GM12878 (cell line): ENCODE measurements around the gene HAUS1. TPM values are rescaled to one million over a fixed set of nuclear protein-coding genes. Genes with fewer than 3 reads are reported as not detected.

Experiments used
- ATF7 ChIP-seq: fragments of 450-650 bp; IDR thresholded peaks from 2 replicates; pipeline ENCODE4 v1.6.1; 2016; ENCODE audit warnings: low read depth, mild to moderate bottlenecking
- ETV6 ChIP-seq, 2 experiments: fragments of 450-650 bp in 1 of 2; IDR thresholded peaks in 1 of 2; conservative IDR thresholded peaks in 1 of 2; 2 replicates each; pipeline ENCODE4 v1.6.1; 2014; ENCODE audit warnings: antibody characterized with exemption in 1 of 2, borderline replicate concordance in 1 of 2, low read depth in 1 of 2, mild to moderate bottlenecking in 1 of 2, moderate library complexity in 1 of 2
- HDGF ChIP-seq: fragments of 450-650 bp; IDR thresholded peaks from 2 replicates; pipeline ENCODE4 v1.6.1; 2016; ENCODE audit warnings: antibody characterized with exemption
- LARP7 ChIP-seq: fragments of 450-650 bp; IDR thresholded peaks from 2 replicates; pipeline ENCODE4 v1.6.1; 2017; ENCODE audit warnings: mild to moderate bottlenecking
- MEF2A ChIP-seq: IDR thresholded peaks from 2 replicates; pipeline ENCODE4 v1.6.1; 2011; ENCODE audit warnings: low read depth, mild to moderate bottlenecking, low read length, moderate library complexity; ENCODE audit not compliant: insufficient read depth
- MTA2 ChIP-seq: fragments of 450-650 bp; IDR thresholded peaks from 2 replicates; pipeline ENCODE4 v1.6.1; 2016; ENCODE audit warnings: low read depth, mild to moderate bottlenecking, moderate library complexity
- MYC ChIP-seq: IDR thresholded peaks from 2 replicates; pipeline ENCODE4 v1.6.1; 2011; ENCODE audit warnings: mild to moderate bottlenecking, low read length, moderate library complexity, inconsistent platforms; ENCODE audit not compliant: insufficient read depth, insufficient replicate concordance, insufficient read length, severe bottlenecking
- PAX5 ChIP-seq: IDR thresholded peaks from 2 replicates; pipeline ENCODE4 v1.6.1; 2011; ENCODE audit warnings: low read depth, low read length, borderline replicate concordance
- RCOR1 ChIP-seq: conservative IDR thresholded peaks from 2 replicates; pipeline ENCODE4 v1.6.1; 2012; ENCODE audit warnings: low read depth, low read length, improper control_type of control experiment
- SP1 ChIP-seq: IDR thresholded peaks from one replicate; pipeline ENCODE4 v1.6.1; 2011; ENCODE audit warnings: low read depth, low read length
- TCF12 ChIP-seq: IDR thresholded peaks from 2 replicates; pipeline ENCODE4 v1.6.1; 2011; ENCODE audit warnings: low read depth, mild to moderate bottlenecking, low read length
- ZZZ3 ChIP-seq: IDR thresholded peaks from 2 replicates; pipeline ENCODE4 v1.6.1; 2011; ENCODE audit warnings: low read depth; ENCODE audit not compliant: control insufficient read depth, insufficient read length
- polyA plus RNA-seq, 11 experiments: library from polyadenylated mRNA; depleted of rRNA in 4 of 11; unstranded in 6 of 11; stranded (reverse) in 5 of 11; fragments of >200 nt; fragmentation: Nextera tagmentation in 4 of 11; fragmentation: Illumina TruSeq in 1 of 11; extraction: Ambion mirVana in 4 of 11; extraction: Trizol in 1 of 11; gene quantifications; 1 replicate in 1 of 11; 2 replicates in 10 of 11; pipeline versions ENCODE4 v1.2.1 to v1.2.3, GENCODE V29; 2011 to 2016; ENCODE audit warnings: inconsistent platforms in 2 of 11, missing spikeins in 2 of 11, low read depth in 1 of 11
- total RNA-seq, 4 experiments: library from RNA; depleted of rRNA in 3 of 4; stranded (reverse); fragments of >200 nt in 3 of 4; fragmentation: Illumina TruSeq in 1 of 4; extraction: Trizol in 1 of 4; gene quantifications; 2 replicates each; pipeline versions ENCODE4 v1.2.1 to v1.2.3, GENCODE V29; 2013 to 2021
- TF ChIP-seq, protein P1 (sequence below): IDR thresholded peaks from 2 replicates; pipeline ENCODE4 v1.6.1; 2012; ENCODE audit warnings: mild to moderate bottlenecking, low read depth, low read length
- TF ChIP-seq, protein P2 (sequence below): fragments of 450-650 bp; IDR thresholded peaks from 2 replicates; pipeline ENCODE4 v1.6.1; 2017; ENCODE audit warnings: antibody characterized with exemption, mild to moderate bottlenecking, moderate library complexity
- TF ChIP-seq, protein P3 (sequence below): fragments of 450-650 bp; IDR thresholded peaks from 2 replicates; pipeline ENCODE4 v1.6.1; 2017; ENCODE audit warnings: mild to moderate bottlenecking, low read depth, inconsistent platforms; ENCODE audit not compliant: poor library complexity, severe bottlenecking
- TF ChIP-seq, protein P4 (sequence below): fragments of 450-650 bp; IDR thresholded peaks from 2 replicates; pipeline ENCODE4 v1.6.1; 2018; ENCODE audit warnings: mild to moderate bottlenecking, low read depth, moderate library complexity; ENCODE audit not compliant: partially characterized antibody

The HAUS1 gene
- total and polyA plus RNA-seq, 10 of the 15 experiments (the other 5 are each of a cell fraction or from before 2014, with no cell fraction given), result 41.2 to 182 (median 91.9) TPM

DNA sequence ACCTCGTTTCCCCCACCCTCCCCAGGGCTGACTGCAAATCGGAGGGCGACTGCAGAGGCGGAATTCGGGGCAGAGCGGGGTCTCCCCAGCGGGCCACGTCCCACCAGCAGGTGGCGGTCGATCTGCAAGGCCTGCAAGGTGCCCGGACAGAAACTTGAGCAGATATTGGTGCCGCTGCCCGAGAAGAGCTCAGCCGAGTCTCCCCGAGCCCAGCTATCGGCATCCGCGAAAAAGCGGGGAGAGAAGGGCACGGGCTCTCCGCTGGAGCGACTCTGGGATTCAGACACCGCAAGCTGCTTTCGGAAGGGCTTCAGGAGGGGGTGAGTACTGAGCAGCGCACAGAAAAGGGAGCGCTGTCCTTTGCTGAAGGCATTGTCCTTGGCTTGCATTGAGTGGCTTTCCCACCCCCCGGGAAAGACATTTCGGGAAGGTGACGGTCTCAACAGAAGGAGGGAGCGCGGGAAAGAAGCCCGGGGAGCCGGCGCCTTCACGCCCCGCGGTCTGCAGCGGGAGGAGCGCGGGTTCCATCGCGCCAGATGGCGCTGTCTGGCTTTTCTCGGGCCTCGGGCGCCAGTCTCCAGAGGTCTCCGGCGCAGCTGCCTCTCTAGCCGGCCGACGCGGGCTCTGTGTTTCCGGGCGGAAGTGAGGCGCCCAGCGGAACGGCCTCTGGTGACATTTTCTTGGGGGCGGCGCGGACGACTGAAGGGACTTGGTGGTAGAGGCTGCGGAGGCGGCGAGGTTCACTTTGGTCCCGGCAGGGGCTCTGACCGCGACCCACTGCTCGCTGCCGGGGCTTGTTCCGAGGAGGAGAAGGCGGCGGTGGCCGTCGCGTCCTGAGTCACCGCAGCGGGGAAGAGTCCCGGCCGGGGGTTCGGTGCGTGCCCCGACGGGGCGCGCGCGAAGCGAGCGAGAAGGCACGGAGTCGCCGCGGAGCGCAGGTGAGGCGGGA is 69.5 kb downstream of the HAUS1 start (continued):
- TF ChIP-seq, protein P1, sequence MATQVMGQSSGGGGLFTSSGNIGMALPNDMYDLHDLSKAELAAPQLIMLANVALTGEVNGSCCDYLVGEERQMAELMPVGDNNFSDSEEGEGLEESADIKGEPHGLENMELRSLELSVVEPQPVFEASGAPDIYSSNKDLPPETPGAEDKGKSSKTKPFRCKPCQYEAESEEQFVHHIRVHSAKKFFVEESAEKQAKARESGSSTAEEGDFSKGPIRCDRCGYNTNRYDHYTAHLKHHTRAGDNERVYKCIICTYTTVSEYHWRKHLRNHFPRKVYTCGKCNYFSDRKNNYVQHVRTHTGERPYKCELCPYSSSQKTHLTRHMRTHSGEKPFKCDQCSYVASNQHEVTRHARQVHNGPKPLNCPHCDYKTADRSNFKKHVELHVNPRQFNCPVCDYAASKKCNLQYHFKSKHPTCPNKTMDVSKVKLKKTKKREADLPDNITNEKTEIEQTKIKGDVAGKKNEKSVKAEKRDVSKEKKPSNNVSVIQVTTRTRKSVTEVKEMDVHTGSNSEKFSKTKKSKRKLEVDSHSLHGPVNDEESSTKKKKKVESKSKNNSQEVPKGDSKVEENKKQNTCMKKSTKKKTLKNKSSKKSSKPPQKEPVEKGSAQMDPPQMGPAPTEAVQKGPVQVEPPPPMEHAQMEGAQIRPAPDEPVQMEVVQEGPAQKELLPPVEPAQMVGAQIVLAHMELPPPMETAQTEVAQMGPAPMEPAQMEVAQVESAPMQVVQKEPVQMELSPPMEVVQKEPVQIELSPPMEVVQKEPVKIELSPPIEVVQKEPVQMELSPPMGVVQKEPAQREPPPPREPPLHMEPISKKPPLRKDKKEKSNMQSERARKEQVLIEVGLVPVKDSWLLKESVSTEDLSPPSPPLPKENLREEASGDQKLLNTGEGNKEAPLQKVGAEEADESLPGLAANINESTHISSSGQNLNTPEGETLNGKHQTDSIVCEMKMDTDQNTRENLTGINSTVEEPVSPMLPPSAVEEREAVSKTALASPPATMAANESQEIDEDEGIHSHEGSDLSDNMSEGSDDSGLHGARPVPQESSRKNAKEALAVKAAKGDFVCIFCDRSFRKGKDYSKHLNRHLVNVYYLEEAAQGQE, result peak; percentile 42; the same call in 1 of the 2 replicates
- TF ChIP-seq, protein P2, sequence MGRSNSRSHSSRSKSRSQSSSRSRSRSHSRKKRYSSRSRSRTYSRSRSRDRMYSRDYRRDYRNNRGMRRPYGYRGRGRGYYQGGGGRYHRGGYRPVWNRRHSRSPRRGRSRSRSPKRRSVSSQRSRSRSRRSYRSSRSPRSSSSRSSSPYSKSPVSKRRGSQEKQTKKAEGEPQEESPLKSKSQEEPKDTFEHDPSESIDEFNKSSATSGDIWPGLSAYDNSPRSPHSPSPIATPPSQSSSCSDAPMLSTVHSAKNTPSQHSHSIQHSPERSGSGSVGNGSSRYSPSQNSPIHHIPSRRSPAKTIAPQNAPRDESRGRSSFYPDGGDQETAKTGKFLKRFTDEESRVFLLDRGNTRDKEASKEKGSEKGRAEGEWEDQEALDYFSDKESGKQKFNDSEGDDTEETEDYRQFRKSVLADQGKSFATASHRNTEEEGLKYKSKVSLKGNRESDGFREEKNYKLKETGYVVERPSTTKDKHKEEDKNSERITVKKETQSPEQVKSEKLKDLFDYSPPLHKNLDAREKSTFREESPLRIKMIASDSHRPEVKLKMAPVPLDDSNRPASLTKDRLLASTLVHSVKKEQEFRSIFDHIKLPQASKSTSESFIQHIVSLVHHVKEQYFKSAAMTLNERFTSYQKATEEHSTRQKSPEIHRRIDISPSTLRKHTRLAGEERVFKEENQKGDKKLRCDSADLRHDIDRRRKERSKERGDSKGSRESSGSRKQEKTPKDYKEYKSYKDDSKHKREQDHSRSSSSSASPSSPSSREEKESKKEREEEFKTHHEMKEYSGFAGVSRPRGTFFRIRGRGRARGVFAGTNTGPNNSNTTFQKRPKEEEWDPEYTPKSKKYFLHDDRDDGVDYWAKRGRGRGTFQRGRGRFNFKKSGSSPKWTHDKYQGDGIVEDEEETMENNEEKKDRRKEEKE, result no peak
- peak in 1 of 2 experiments; percentile 85; a peak in 2 of 4 replicates for TF ChIP-seq ETV6 (conservative IDR thresholded peaks at IDR 0.05 in 1 of 2, IDR thresholded peaks at IDR 0.05 in 1 of 2; ENCODE audit: borderline replicate concordance in 1 of 2, low read depth in 1 of 2)
- peak; percentile 66 for TF ChIP-seq SP1
- no peak for TF ChIP-seq ZZZ3
- TF ChIP-seq MEF2A, result peak; percentile 82
- TF ChIP-seq, protein P3, sequence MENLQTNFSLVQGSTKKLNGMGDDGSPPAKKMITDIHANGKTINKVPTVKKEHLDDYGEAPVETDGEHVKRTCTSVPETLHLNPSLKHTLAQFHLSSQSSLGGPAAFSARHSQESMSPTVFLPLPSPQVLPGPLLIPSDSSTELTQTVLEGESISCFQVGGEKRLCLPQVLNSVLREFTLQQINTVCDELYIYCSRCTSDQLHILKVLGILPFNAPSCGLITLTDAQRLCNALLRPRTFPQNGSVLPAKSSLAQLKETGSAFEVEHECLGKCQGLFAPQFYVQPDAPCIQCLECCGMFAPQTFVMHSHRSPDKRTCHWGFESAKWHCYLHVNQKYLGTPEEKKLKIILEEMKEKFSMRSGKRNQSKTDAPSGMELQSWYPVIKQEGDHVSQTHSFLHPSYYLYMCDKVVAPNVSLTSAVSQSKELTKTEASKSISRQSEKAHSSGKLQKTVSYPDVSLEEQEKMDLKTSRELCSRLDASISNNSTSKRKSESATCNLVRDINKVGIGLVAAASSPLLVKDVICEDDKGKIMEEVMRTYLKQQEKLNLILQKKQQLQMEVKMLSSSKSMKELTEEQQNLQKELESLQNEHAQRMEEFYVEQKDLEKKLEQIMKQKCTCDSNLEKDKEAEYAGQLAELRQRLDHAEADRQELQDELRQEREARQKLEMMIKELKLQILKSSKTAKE, result peak; percentile 38
- peak; percentile 51; the same call in 1 of the 2 replicates for TF ChIP-seq ATF7
- TF ChIP-seq HDGF, result 0 out of 2 replicates have a peak, but pooled peaks have one; percentile 46
- TF ChIP-seq LARP7, result no peak; the same call in none of the 2 replicates
- TF ChIP-seq RCOR1, result no peak
- peak; percentile 68 for TF ChIP-seq TCF12
- TF ChIP-seq, protein P4, sequence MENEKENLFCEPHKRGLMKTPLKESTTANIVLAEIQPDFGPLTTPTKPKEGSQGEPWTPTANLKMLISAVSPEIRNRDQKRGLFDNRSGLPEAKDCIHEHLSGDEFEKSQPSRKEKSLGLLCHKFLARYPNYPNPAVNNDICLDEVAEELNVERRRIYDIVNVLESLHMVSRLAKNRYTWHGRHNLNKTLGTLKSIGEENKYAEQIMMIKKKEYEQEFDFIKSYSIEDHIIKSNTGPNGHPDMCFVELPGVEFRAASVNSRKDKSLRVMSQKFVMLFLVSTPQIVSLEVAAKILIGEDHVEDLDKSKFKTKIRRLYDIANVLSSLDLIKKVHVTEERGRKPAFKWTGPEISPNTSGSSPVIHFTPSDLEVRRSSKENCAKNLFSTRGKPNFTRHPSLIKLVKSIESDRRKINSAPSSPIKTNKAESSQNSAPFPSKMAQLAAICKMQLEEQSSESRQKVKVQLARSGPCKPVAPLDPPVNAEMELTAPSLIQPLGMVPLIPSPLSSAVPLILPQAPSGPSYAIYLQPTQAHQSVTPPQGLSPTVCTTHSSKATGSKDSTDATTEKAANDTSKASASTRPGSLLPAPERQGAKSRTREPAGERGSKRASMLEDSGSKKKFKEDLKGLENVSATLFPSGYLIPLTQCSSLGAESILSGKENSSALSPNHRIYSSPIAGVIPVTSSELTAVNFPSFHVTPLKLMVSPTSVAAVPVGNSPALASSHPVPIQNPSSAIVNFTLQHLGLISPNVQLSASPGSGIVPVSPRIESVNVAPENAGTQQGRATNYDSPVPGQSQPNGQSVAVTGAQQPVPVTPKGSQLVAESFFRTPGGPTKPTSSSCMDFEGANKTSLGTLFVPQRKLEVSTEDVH, result peak; percentile 70
- TF ChIP-seq MTA2, result no peak; the same call in 1 of the 2 replicates
- TF ChIP-seq PAX5, result peak; percentile 68; the same call in 1 of the 2 replicates
- no peak for TF ChIP-seq MYC
